Lower lobe of right lung (tissue), 2 donors: ENCODE measurements around the gene CLASP1. TPM values are rescaled to one million over a fixed set of nuclear protein-coding genes. Genes with fewer than 3 reads are reported as not detected.

Experiments
- ATAC-seq, 2 donors: fragments of 200-7000 bp; cut with Tn5 transposase; one replicate each; pipeline ENCODE4 v1.9.1; 2020 to 2022; ENCODE audit warnings: mild to moderate bottlenecking in 2 of 2, moderate library complexity in 2 of 2
- DNase-seq: peaks from one replicate; pipeline ENCODE4 v3.0.0-alpha.2; 2020
- H3K27ac ChIP-seq: fragments of 200-600 bp; one replicate; pipeline ENCODE4 v1.8.0; 2022
- H3K27me3 ChIP-seq: fragments of 200-600 bp; one replicate; pipeline ENCODE4 v1.8.0; 2022; ENCODE audit warnings: low read depth
- H3K36me3 ChIP-seq: fragments of 200-600 bp; one replicate; pipeline ENCODE4 v1.8.0; 2022; ENCODE audit warnings: mild to moderate bottlenecking
- H3K4me1 ChIP-seq: fragments of 200-600 bp; one replicate; pipeline ENCODE4 v1.8.0; 2022
- H3K4me3 ChIP-seq: fragments of 200-600 bp; one replicate; pipeline ENCODE4 v1.8.0; 2022; ENCODE audit warnings: mild to moderate bottlenecking
- H3K9me3 ChIP-seq: fragments of 200-600 bp; one replicate; pipeline ENCODE4 v1.8.0; 2022
- intact Hi-C: fragments of 100-400 bp; cut with DNase I; formaldehyde crosslinking; loops from one replicate; pipeline ENCODE4 v1.11.0; 2022
- total RNA-seq: library from RNA; stranded (reverse); fragmentation: NEBNext Ultra II Directional; extraction: Animal tissue kit (Norgen Biotek cat#: 25700); gene quantifications from one replicate; pipeline ENCODE4 v1.2.1, GENCODE V29; 2021
- TF ChIP-seq, protein P1 (sequence below): fragments of 200-600 bp; IDR thresholded peaks from one replicate; pipeline ENCODE4 v1.8.0; 2022; ENCODE audit warnings: antibody characterized with exemption, mild to moderate bottlenecking
- donor health status: DM: no; HTN: yes; CAD: no; lungs with severe emphysema.

CLASP1 gene
- total RNA-seq, 1 donor from 2014 or later: 45.8 TPM

DNA sequence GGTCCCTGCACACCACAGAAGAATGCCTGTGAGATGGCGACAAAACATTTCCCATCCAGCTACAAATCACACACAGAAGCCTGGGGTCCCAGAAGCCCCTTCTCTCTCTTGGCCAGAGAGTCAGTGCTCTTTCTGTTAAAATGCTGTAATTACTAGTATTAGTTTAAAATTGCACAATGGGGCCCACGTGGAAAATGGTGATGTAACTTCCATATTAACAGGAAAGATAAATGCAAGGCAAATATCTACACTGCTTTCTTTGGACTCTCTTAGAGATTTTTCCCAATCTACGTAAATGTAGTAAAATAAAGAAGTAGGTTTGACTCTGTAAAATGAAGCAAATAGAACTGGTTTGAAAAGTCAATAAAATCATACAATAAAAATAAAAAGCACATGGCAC is 250.4 kb downstream of the CLASP1 start:
- H3K27me3 ChIP-seq: no peaks in the 10 kb centered on the region
- intact Hi-C loops: no loop called here
- no peak for ATAC-seq
- TF ChIP-seq, protein P1, sequence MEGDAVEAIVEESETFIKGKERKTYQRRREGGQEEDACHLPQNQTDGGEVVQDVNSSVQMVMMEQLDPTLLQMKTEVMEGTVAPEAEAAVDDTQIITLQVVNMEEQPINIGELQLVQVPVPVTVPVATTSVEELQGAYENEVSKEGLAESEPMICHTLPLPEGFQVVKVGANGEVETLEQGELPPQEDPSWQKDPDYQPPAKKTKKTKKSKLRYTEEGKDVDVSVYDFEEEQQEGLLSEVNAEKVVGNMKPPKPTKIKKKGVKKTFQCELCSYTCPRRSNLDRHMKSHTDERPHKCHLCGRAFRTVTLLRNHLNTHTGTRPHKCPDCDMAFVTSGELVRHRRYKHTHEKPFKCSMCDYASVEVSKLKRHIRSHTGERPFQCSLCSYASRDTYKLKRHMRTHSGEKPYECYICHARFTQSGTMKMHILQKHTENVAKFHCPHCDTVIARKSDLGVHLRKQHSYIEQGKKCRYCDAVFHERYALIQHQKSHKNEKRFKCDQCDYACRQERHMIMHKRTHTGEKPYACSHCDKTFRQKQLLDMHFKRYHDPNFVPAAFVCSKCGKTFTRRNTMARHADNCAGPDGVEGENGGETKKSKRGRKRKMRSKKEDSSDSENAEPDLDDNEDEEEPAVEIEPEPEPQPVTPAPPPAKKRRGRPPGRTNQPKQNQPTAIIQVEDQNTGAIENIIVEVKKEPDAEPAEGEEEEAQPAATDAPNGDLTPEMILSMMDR: no peak
- no peaks in the 10 kb centered on the region for H3K9me3 ChIP-seq
- no peak overlapping the region for H3K4me3 ChIP-seq
- no peak overlapping the region for H3K27ac ChIP-seq
- peaks cover 94% of the 10 kb centered on the region for H3K36me3 ChIP-seq
- H3K4me1 ChIP-seq: no peaks in the 10 kb centered on the region
- DNase-seq: no peak

DNA sequence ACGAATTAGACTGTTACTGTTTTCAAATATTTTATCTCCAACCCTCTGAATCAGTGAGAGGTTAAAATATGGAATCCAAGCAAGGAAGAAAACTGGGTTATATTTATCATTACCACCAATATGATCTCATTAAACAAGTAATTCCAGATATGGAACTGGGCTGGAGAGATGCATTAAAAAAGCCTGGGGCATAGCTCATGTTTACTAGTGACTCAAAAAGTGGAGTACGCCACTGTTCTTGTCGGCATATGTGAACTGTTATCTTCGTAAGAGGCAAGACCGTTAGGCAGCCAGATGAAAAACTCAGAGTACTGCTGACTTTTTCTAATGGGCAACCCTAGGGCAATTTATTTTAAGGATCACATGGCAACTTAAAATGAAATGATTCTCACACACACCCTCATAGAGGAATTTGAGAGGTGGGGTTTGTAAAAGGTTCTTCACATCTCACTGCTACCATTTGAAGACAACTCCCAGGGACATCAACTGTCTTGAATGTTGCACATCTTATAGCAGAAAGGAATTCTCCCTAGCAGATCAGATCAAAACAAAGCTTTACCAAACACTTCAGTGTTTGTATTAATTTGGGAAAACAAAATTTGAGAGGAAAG is 259.1 kb downstream of the CLASP1 start:
- TF ChIP-seq, protein P1: no peak
- Histone ChIP-seq H3K36me3 (peaks cover 70% of the 10 kb centered on the region), H3K27me3 (no peaks in the 10 kb centered on the region)

GRCh38 chr2:121388371-121388770 is 260.9 kb downstream of the CLASP1 start:
- no peaks in the 10 kb centered on the region for H3K9me3 ChIP-seq
- intact Hi-C loops: no loop called here
- no peak overlapping the region for H3K4me3 ChIP-seq
- H3K36me3 ChIP-seq: peaks cover 70% of the 10 kb centered on the region
- no peaks in the 10 kb centered on the region for H3K27me3 ChIP-seq
- ATAC-seq (no peak), DNase-seq (no peak)
- H3K4me1 ChIP-seq: no peaks in the 10 kb centered on the region
- no peak overlapping the region for H3K27ac ChIP-seq
- TF ChIP-seq, protein P1: no peak

More for the DNA sequence above, 259.1 kb downstream of the CLASP1 start:
- Histone ChIP-seq H3K4me3 (no peak overlapping the region), H3K4me1 (no peaks in the 10 kb centered on the region), H3K9me3 (no peaks in the 10 kb centered on the region), H3K27ac (no peak overlapping the region)
- ATAC-seq (no peak), DNase-seq (no peak)
- intact Hi-C loops: no loop called here

DNA sequence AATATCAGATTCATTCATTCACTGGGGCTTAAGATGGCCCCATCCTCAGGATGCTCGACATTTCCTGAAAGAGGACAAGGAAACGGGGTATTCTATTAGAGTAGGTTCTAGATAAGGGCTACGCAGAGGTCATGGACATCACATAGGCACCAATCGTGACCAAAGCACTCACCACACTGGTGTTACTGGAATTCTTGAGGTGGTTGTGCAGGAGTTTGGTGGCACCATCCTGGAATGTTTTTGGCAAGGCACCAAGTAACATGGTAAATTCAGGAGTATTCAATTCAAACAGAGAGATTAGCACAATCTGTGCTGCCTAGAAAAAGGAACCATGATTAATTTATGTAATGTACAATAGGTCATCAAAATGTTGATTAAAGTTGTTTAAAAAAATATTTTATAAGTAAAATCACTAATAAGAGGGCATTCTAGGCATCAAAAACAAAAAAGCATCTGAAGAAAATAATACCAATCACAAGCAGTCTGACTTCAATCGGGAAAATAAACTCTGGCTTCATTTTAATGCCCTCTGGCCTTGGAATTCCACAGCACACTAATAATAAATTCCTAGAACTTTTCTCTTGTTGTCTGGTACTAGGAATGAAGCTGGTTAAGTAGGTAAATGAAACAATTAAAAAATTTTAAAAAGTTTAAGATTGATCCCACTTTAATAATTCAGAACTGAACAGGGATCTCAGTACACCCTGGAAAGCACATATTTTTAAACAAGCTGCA is 261.5 kb downstream of the CLASP1 start:
- H3K27ac ChIP-seq: no peak overlapping the region
- no peak for DNase-seq
- H3K4me3 ChIP-seq: no peak overlapping the region
- H3K36me3 ChIP-seq: peaks cover 71% of the 10 kb centered on the region
- no peaks in the 10 kb centered on the region for H3K9me3 ChIP-seq
- ATAC-seq: no peak
- intact Hi-C loops: no loop called here
- H3K27me3 ChIP-seq: no peaks in the 10 kb centered on the region
- TF ChIP-seq, protein P1: no peak
- no peaks in the 10 kb centered on the region for H3K4me1 ChIP-seq

GRCh38 chr2:121386707-121387106 is 262.6 kb downstream of the CLASP1 start:
- intact Hi-C loops: no loop called here
- no peak overlapping the region for H3K27ac ChIP-seq
- no peak for DNase-seq
- H3K36me3 ChIP-seq: peaks cover 71% of the 10 kb centered on the region
- TF ChIP-seq, protein P1: no peak
- ATAC-seq: no peak
- H3K27me3 ChIP-seq: no peaks in the 10 kb centered on the region
- no peaks in the 10 kb centered on the region for H3K4me1 ChIP-seq
- no peak overlapping the region for H3K4me3 ChIP-seq
- H3K9me3 ChIP-seq: no peaks in the 10 kb centered on the region
